ENCODE results near the gene NKD2. TPM values are rescaled to one million over a fixed set of nuclear protein-coding genes. Genes with fewer than 3 reads are reported as not detected.

NKD2 gene
- total and polyA plus RNA-seq, 2 experiments from 2014 or later = 9.0 to 11.9 TPM

DNA sequence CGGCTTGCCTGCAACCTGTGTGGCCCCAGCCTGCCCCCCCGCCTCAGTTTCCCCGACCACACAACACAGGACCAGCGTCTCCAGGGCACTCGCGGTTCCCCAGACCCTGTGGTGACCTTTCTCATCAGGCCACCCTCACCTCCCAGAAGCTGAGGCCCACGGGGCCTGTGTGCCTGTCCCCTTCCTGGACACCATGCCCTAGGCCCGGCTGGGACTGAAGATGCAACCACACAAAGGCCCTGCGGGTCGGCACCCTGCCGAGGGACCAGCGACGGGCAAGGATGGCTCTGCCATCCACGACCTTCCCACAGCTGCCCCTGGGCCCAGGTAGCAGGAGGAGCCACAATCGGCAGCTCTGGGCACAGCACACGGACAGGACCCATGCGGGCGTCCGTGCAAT, 68.4 kb downstream of the NKD2 start (continued):
- TF ChIP-seq, protein P1, sequence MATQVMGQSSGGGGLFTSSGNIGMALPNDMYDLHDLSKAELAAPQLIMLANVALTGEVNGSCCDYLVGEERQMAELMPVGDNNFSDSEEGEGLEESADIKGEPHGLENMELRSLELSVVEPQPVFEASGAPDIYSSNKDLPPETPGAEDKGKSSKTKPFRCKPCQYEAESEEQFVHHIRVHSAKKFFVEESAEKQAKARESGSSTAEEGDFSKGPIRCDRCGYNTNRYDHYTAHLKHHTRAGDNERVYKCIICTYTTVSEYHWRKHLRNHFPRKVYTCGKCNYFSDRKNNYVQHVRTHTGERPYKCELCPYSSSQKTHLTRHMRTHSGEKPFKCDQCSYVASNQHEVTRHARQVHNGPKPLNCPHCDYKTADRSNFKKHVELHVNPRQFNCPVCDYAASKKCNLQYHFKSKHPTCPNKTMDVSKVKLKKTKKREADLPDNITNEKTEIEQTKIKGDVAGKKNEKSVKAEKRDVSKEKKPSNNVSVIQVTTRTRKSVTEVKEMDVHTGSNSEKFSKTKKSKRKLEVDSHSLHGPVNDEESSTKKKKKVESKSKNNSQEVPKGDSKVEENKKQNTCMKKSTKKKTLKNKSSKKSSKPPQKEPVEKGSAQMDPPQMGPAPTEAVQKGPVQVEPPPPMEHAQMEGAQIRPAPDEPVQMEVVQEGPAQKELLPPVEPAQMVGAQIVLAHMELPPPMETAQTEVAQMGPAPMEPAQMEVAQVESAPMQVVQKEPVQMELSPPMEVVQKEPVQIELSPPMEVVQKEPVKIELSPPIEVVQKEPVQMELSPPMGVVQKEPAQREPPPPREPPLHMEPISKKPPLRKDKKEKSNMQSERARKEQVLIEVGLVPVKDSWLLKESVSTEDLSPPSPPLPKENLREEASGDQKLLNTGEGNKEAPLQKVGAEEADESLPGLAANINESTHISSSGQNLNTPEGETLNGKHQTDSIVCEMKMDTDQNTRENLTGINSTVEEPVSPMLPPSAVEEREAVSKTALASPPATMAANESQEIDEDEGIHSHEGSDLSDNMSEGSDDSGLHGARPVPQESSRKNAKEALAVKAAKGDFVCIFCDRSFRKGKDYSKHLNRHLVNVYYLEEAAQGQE (IDR thresholded peaks at IDR 0.05; ENCODE audit: unreplicated experiment) = no peak
- TF ChIP-seq STAT1 (IDR thresholded peaks at IDR 0.05; ENCODE audit: unreplicated experiment) (no peak), CREB1 (CRISPR knock-in tag; IDR thresholded peaks at IDR 0.05; ENCODE audit: low read depth) (no peak), EZH2 (IDR thresholded peaks at IDR 0.05; ENCODE audit: low read depth, unreplicated experiment) (no peak)
- TF ChIP-seq, protein P2, sequence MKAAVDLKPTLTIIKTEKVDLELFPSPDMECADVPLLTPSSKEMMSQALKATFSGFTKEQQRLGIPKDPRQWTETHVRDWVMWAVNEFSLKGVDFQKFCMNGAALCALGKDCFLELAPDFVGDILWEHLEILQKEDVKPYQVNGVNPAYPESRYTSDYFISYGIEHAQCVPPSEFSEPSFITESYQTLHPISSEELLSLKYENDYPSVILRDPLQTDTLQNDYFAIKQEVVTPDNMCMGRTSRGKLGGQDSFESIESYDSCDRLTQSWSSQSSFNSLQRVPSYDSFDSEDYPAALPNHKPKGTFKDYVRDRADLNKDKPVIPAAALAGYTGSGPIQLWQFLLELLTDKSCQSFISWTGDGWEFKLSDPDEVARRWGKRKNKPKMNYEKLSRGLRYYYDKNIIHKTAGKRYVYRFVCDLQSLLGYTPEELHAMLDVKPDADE (IDR thresholded peaks at IDR 0.05) = no peak

DNA sequence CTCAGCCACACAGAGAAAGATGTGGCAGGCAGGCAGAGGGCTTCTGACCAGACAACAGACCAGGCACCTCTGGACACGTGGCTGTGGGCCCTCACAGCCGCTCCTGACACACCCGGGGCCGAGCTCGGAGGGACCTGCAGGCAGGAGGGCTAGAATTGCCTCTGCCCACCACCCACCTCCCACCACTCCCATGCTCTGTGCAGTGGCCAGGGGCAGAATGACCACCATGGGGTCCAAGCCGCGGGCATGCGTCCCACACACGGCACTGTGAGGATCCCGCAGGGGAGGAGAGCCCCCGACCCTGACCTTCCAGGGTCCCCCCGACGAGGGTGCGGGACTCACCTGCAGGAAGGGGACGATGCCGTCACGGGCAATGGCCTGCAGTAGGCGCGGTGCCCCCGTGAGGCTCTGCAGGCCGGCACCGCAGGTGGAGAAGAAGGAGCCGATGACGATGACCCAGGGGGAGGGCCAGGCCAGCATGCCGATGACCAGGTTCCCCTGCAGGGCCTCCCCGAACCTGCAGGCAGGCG, 69.0 kb downstream of the NKD2 start:
- no peak overlapping the region for H2AFZ ChIP-seq
- Mint-ChIP-seq H3K4me1 (no peaks in the 10 kb centered on the region; the same call in 2 of the 3 replicates), H3K9me3 (no peaks in the 10 kb centered on the region), H3K4me3 (no peak overlapping the region), H3K36me3 (ENCODE audit: low read depth) (peaks cover 12% of the 10 kb centered on the region; the same call in 2 of the 3 replicates), H3K27ac (no peak overlapping the region), H3K27me3 (ENCODE audit: insufficient read depth, low read depth, poor library complexity) (peaks cover 8% of the 10 kb centered on the region)
- no peaks in the 10 kb centered on the region for H3K9me2 ChIP-seq (ENCODE audit: insufficient read depth)
- no peak overlapping the region for H3K4me2 ChIP-seq
- H3K79me2 ChIP-seq (replicated peaks; ENCODE audit: insufficient read depth) = no peaks in the 10 kb centered on the region
- DNase-seq (ENCODE audit: low spot score) (no peak), ATAC-seq (no peak)
- no peaks in the 10 kb centered on the region for H3K4me1 ChIP-seq (ENCODE audit: insufficient read depth)
- H3K27me3 ChIP-seq (ENCODE audit: insufficient read depth) = no peaks in the 10 kb centered on the region
- H4K20me1 ChIP-seq (replicated peaks; ENCODE audit: insufficient read depth) = 0 out of 2 replicates have a peak, but pooled peaks cover 2% of the 10 kb centered on the region
- H3F3A ChIP-seq (replicated peaks; ENCODE audit: low read depth) = no peaks in the 10 kb centered on the region
- H3K4me3 ChIP-seq = no peak overlapping the region
- H3K36me3 ChIP-seq (ENCODE audit: insufficient read depth) = no peaks in the 10 kb centered on the region
- no peak overlapping the region for H3K27ac ChIP-seq (ENCODE audit: low read depth)
- TF ChIP-seq, protein P3, sequence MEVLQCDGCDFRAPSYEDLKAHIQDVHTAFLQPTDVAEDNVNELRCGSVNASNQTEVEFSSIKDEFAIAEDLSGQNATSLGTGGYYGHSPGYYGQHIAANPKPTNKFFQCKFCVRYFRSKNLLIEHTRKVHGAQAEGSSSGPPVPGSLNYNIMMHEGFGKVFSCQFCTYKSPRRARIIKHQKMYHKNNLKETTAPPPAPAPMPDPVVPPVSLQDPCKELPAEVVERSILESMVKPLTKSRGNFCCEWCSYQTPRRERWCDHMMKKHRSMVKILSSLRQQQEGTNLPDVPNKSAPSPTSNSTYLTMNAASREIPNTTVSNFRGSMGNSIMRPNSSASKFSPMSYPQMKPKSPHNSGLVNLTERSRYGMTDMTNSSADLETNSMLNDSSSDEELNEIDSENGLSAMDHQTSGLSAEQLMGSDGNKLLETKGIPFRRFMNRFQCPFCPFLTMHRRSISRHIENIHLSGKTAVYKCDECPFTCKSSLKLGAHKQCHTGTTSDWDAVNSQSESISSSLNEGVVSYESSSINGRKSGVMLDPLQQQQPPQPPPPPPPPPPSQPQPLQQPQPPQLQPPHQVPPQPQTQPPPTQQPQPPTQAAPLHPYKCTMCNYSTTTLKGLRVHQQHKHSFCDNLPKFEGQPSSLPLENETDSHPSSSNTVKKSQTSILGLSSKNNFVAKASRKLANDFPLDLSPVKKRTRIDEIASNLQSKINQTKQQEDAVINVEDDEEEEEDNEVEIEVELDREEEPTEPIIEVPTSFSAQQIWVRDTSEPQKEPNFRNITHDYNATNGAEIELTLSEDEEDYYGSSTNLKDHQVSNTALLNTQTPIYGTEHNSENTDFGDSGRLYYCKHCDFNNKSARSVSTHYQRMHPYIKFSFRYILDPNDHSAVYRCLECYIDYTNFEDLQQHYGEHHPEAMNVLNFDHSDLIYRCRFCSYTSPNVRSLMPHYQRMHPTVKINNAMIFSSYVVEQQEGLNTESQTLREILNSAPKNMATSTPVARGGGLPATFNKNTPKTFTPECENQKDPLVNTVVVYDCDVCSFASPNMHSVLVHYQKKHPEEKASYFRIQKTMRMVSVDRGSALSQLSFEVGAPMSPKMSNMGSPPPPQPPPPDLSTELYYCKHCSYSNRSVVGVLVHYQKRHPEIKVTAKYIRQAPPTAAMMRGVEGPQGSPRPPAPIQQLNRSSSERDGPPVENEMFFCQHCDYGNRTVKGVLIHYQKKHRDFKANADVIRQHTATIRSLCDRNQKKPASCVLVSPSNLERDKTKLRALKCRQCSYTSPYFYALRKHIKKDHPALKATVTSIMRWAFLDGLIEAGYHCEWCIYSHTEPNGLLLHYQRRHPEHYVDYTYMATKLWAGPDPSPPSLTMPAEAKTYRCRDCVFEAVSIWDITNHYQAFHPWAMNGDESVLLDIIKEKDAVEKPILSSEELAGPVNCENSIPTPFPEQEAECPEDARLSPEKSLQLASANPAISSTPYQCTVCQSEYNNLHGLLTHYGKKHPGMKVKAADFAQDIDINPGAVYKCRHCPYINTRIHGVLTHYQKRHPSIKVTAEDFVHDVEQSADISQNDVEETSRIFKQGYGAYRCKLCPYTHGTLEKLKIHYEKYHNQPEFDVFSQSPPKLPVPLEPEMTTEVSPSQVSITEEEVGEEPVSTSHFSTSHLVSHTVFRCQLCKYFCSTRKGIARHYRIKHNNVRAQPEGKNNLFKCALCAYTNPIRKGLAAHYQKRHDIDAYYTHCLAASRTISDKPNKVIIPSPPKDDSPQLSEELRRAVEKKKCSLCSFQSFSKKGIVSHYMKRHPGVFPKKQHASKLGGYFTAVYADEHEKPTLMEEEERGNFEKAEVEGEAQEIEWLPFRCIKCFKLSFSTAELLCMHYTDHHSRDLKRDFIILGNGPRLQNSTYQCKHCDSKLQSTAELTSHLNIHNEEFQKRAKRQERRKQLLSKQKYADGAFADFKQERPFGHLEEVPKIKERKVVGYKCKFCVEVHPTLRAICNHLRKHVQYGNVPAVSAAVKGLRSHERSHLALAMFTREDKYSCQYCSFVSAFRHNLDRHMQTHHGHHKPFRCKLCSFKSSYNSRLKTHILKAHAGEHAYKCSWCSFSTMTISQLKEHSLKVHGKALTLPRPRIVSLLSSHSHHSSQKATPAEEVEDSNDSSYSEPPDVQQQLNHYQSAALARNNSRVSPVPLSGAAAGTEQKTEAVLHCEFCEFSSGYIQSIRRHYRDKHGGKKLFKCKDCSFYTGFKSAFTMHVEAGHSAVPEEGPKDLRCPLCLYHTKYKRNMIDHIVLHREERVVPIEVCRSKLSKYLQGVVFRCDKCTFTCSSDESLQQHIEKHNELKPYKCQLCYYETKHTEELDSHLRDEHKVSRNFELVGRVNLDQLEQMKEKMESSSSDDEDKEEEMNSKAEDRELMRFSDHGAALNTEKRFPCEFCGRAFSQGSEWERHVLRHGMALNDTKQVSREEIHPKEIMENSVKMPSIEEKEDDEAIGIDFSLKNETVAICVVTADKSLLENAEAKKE (CRISPR knock-in tag; IDR thresholded peaks at IDR 0.05) = no peak
- TF ChIP-seq, protein P2 (IDR thresholded peaks at IDR 0.05) = no peak
- TF ChIP-seq, protein P1 (IDR thresholded peaks at IDR 0.05; ENCODE audit: unreplicated experiment) = no peak
- no peak for TF ChIP-seq EZH2 (IDR thresholded peaks at IDR 0.05; ENCODE audit: low read depth, unreplicated experiment)
- TF ChIP-seq POLR2AphosphoS5 (IDR thresholded peaks at IDR 0.05; ENCODE audit: low read depth) = no peak
- TF ChIP-seq STAT1 (IDR thresholded peaks at IDR 0.05; ENCODE audit: unreplicated experiment) = no peak
- TF ChIP-seq NANOG (IDR thresholded peaks at IDR 0.05; ENCODE audit: borderline replicate concordance) = no peak

Data from GM23338 (cell line).